Ishikawa (cell line): ENCODE results near the gene TSC22D4.

Source experiments
- CEBPB ChIP-seq: IDR thresholded peaks from 2 replicates; pipeline ENCODE4 v1.6.1; 2012
- CREB1 ChIP-seq: IDR thresholded peaks from 2 replicates; pipeline ENCODE4 v1.6.1; 2012; ENCODE audit warnings: low read depth
- EGR1 ChIP-seq: IDR thresholded peaks from 2 replicates; pipeline ENCODE4 v1.6.1; 2012
- EP300 ChIP-seq: IDR thresholded peaks from 2 replicates; pipeline ENCODE4 v1.6.1; 2012; ENCODE audit warnings: borderline replicate concordance
- FOXM1 ChIP-seq: IDR thresholded peaks from 2 replicates; pipeline ENCODE4 v1.6.1; 2012; ENCODE audit warnings: low read depth, borderline replicate concordance
- MAX ChIP-seq: IDR thresholded peaks from 2 replicates; pipeline ENCODE4 v1.6.1; 2012
- NFIC ChIP-seq: IDR thresholded peaks from 2 replicates; pipeline ENCODE4 v1.6.1; 2012
- RAD21 ChIP-seq: IDR thresholded peaks from 2 replicates; pipeline ENCODE4 v1.6.1; 2012; ENCODE audit warnings: low read depth
- REST ChIP-seq: IDR thresholded peaks from 2 replicates; pipeline ENCODE4 v1.6.1; 2012; ENCODE audit warnings: low read depth, mild to moderate bottlenecking
- TAF1 ChIP-seq: IDR thresholded peaks from 2 replicates; pipeline ENCODE4 v1.6.1; 2012; ENCODE audit warnings: low read depth, mild to moderate bottlenecking
- TCF12 ChIP-seq: IDR thresholded peaks from 2 replicates; pipeline ENCODE4 v1.6.1; 2012; ENCODE audit warnings: low read depth
- TEAD4 ChIP-seq: IDR thresholded peaks from 2 replicates; pipeline ENCODE4 v1.6.1; 2012
- YY1 ChIP-seq: IDR thresholded peaks from 2 replicates; pipeline ENCODE4 v1.6.1; 2012; ENCODE audit warnings: low read depth
- ZBTB7A ChIP-seq: IDR thresholded peaks from 2 replicates; pipeline ENCODE4 v1.6.1; 2012; ENCODE audit warnings: low read depth

- TF ChIP-seq REST (no peak), TAF1 (no peak), YY1 (no peak), RAD21 (no peak), EGR1 (no peak), CREB1 (no peak), EP300 (no peak), TCF12 (no peak), MAX (no peak), FOXM1 (no peak), CEBPB (no peak), ZBTB7A (no peak), TEAD4 (no peak), NFIC (no peak)
Observed at GRCh38 chr7:100475549-100475948, 3.5 kb downstream of the TSC22D4 start.
